ENCODE measurements around the gene LAMA3.

The LAMA3 gene

DNA sequence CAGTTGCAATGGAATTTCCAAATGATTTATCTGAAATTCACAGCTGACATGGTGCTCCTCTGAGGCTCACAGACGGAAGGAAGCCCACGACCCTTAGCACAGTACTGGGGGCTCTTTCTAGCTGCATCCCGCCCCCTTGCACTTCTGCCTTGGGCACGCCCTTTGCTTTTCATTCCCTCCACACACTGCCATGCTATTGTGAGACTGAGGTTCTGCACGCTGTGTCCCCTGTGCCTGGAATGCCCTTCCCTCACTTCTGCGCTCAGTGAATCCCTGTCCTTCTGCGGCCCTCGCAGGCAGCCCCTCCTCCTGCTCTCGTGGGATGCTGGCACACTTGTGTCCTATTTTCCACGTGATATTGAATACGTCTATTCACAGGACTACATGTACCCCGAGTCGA is 189.9 kb downstream of the LAMA3 start:
- H3K27ac ChIP-seq (ENCODE audit: low read length, poor library complexity, severe bottlenecking): no peak overlapping the region
- no peak for DNase-seq
- H3K36me3 ChIP-seq (ENCODE audit: control insufficient read depth in 1 of 2, insufficient read depth in 2 of 2, low read depth in 1 of 2, low read length in 2 of 2): peaks cover 3 to 35% of the 10 kb centered on the region in 2 experiments
- no peak overlapping the region for H2BK5ac ChIP-seq (ENCODE audit: low read depth, low read length, poor library complexity, severe bottlenecking)
- no peaks in the 10 kb centered on the region for H3K4me1 ChIP-seq (ENCODE audit: control insufficient read depth, insufficient read depth, low read depth, low read length)
- no peak overlapping the region for H2AFZ ChIP-seq (ENCODE audit: low read depth, low read length)
- WGBS: 85% methylated on average over 13 of the region's 13 CpGs
- no peak overlapping the region for H2BK12ac ChIP-seq (ENCODE audit: low read length in 2 of 2)
- H4K8ac ChIP-seq (ENCODE audit: low read length): no peak overlapping the region
- H2AK5ac ChIP-seq (ENCODE audit: low read length, severe bottlenecking): no peak overlapping the region
- H3K23ac ChIP-seq (ENCODE audit: low read length in 2 of 2): no peak overlapping the region
- H3K27me3 ChIP-seq (ENCODE audit: control insufficient read depth in 1 of 2, insufficient read depth in 1 of 2, low read length in 2 of 2): no peaks in the 10 kb centered on the region
- no peak overlapping the region for H3K9ac ChIP-seq (ENCODE audit: low read length)
- no peak overlapping the region for H4K91ac ChIP-seq (ENCODE audit: low read length)
- H3K79me1 ChIP-seq (replicated peaks; ENCODE audit: low read length, poor library complexity, severe bottlenecking): no peaks in the 10 kb centered on the region
- H3K18ac ChIP-seq (ENCODE audit: low read depth in 1 of 2, low read length in 2 of 2): no peak overlapping the region
- no peak overlapping the region for H2BK15ac ChIP-seq (ENCODE audit: low read depth, poor library complexity, severe bottlenecking)
- H3K9me3 ChIP-seq (ENCODE audit: control insufficient read depth, low read length): no peaks in the 10 kb centered on the region
- no peak overlapping the region for H3K4me2 ChIP-seq (ENCODE audit: low read length, poor library complexity, severe bottlenecking)
- H3K4ac ChIP-seq (ENCODE audit: low read depth in 1 of 2, low read length in 2 of 2): no peak overlapping the region
- no peak overlapping the region for H2BK120ac ChIP-seq (ENCODE audit: low read depth, low read length)
- H3K14ac ChIP-seq (ENCODE audit: low read length in 2 of 2): no peak overlapping the region
- no peak overlapping the region for H3K4me3 ChIP-seq (ENCODE audit: insufficient read depth in 1 of 2, low read depth in 1 of 2, low read length in 2 of 2)

DNA sequence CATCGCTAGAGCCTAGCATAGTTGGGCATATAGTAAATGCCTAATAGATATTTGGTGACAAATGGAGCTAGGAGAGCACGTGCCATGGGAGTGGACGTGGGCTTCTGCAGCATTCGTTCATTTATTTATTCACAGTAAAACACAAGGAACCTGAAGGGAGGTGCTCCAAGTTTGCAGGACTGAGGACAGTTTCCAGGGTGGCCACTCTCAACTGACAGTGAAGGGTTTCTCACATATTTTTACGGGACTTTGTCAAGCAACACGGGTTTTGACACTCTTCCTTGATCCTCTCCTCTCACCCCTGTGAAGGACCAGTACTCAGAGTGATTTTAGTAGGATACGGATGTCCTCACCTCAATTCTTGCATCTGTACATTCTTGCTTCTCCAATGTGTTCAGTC is 190.3 kb downstream of the LAMA3 start:
- H3K79me1 ChIP-seq (replicated peaks; ENCODE audit: low read length, poor library complexity, severe bottlenecking): no peaks in the 10 kb centered on the region
- H4K91ac ChIP-seq (ENCODE audit: low read length): no peak overlapping the region
- 87% methylated on average over 6 of the region's 7 CpGs for WGBS
- H2BK5ac ChIP-seq (ENCODE audit: low read depth, low read length, poor library complexity, severe bottlenecking): no peak overlapping the region
- H3K4ac ChIP-seq (ENCODE audit: low read depth in 1 of 2, low read length in 2 of 2): no peak overlapping the region
- no peak overlapping the region for H3K14ac ChIP-seq (ENCODE audit: low read length in 2 of 2)
- no peak overlapping the region for H4K8ac ChIP-seq (ENCODE audit: low read length)
- H2BK12ac ChIP-seq (ENCODE audit: low read length in 2 of 2): no peak overlapping the region
- no peak overlapping the region for H2AFZ ChIP-seq (ENCODE audit: low read depth, low read length)
- H2BK15ac ChIP-seq (ENCODE audit: low read depth, poor library complexity, severe bottlenecking): no peak overlapping the region
- no peak overlapping the region for H3K27ac ChIP-seq (ENCODE audit: low read length, poor library complexity, severe bottlenecking)
- H2BK120ac ChIP-seq (ENCODE audit: low read depth, low read length): no peak overlapping the region
- H3K4me1 ChIP-seq (ENCODE audit: control insufficient read depth, insufficient read depth, low read depth, low read length): peaks cover under 1% of the 10 kb centered on the region
- no peak overlapping the region for H3K18ac ChIP-seq (ENCODE audit: low read depth in 1 of 2, low read length in 2 of 2)
- H2AK5ac ChIP-seq (ENCODE audit: low read length, severe bottlenecking): no peak overlapping the region
- no peaks in the 10 kb centered on the region for H3K9me3 ChIP-seq (ENCODE audit: control insufficient read depth, low read length)
- no peak overlapping the region for H3K4me2 ChIP-seq (ENCODE audit: low read length, poor library complexity, severe bottlenecking)
- H3K23ac ChIP-seq (ENCODE audit: low read length in 2 of 2): no peak overlapping the region
- H3K4me3 ChIP-seq (ENCODE audit: insufficient read depth in 1 of 2, low read depth in 1 of 2, low read length in 2 of 2): no peak overlapping the region
- H3K36me3 ChIP-seq (ENCODE audit: control insufficient read depth in 1 of 2, insufficient read depth in 2 of 2, low read depth in 1 of 2, low read length in 2 of 2): peaks cover 3 to 35% of the 10 kb centered on the region in 2 experiments
- H3K9ac ChIP-seq (ENCODE audit: low read length): no peak overlapping the region
- H3K27me3 ChIP-seq (ENCODE audit: control insufficient read depth in 1 of 2, insufficient read depth in 1 of 2, low read length in 2 of 2): no peaks in the 10 kb centered on the region
- DNase-seq: no peak

DNA sequence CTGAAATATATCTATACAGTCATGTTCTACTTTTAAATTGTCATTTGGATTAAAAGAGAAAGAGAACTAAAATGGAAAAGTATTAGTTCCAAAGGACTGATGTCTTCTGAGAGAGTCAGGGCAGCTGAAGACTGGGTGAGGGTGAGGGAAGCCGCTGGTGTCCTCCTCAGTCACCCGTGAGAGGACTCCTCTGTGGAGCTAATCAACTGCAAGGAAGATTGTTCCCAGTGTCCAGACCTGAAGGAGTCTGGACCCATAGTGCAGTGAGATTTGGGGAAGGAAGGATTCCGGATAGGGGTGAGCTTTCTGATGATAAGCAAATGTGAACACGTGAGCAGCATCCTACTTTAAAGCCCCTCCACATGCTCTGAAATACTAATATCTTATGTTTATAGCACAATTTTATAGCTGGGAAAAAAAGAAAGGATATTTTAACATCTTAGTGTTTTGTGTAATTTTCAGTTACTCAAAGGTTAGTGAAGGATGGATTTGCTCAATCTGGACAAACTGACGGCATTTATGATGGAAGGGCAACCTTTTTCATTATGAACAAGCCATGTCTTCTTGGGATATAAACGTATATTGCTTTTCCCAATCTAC is 190.8 kb downstream of the LAMA3 start:
- DNase-seq: no peak
- Histone ChIP-seq H3K27me3 (ENCODE audit: control insufficient read depth in 1 of 2, insufficient read depth in 1 of 2, low read length in 2 of 2) (no peaks in the 10 kb centered on the region), H3K79me1 (replicated peaks; ENCODE audit: low read length, poor library complexity, severe bottlenecking) (no peaks in the 10 kb centered on the region), H4K8ac (ENCODE audit: low read length) (no peak overlapping the region), H2BK12ac (ENCODE audit: low read length in 2 of 2) (no peak overlapping the region), H3K9me3 (ENCODE audit: control insufficient read depth, low read length) (no peaks in the 10 kb centered on the region), H3K27ac (ENCODE audit: low read length, poor library complexity, severe bottlenecking) (no peak overlapping the region), H3K4ac (ENCODE audit: low read depth in 1 of 2, low read length in 2 of 2) (no peak overlapping the region), H3K4me2 (ENCODE audit: low read length, poor library complexity, severe bottlenecking) (no peak overlapping the region), H3K4me1 (ENCODE audit: control insufficient read depth, insufficient read depth, low read depth, low read length) (peaks cover 4% of the 10 kb centered on the region), H2BK15ac (ENCODE audit: low read depth, poor library complexity, severe bottlenecking) (no peak overlapping the region), H3K18ac (ENCODE audit: low read depth in 1 of 2, low read length in 2 of 2) (no peak overlapping the region), H2BK5ac (ENCODE audit: low read depth, low read length, poor library complexity, severe bottlenecking) (no peak overlapping the region), H3K36me3 (ENCODE audit: control insufficient read depth in 1 of 2, insufficient read depth in 2 of 2, low read depth in 1 of 2, low read length in 2 of 2) (peaks cover 3 to 35% of the 10 kb centered on the region in 2 experiments), H2BK120ac (ENCODE audit: low read depth, low read length) (no peak overlapping the region), H3K14ac (ENCODE audit: low read length in 2 of 2) (no peak overlapping the region), H2AFZ (ENCODE audit: low read depth, low read length) (no peak overlapping the region), H4K91ac (ENCODE audit: low read length) (no peak overlapping the region), H3K4me3 (ENCODE audit: insufficient read depth in 1 of 2, low read depth in 1 of 2, low read length in 2 of 2) (no peak overlapping the region), H2AK5ac (ENCODE audit: low read length, severe bottlenecking) (no peak overlapping the region), H3K9ac (ENCODE audit: low read length) (no peak overlapping the region), H3K23ac (ENCODE audit: low read length in 2 of 2) (no peak overlapping the region)
- WGBS: 88% methylated on average over 3 of the region's 6 CpGs

- no peak overlapping the region for H4K8ac ChIP-seq (ENCODE audit: low read length)
- no peaks in the 10 kb centered on the region for H3K79me1 ChIP-seq (replicated peaks; ENCODE audit: low read length, poor library complexity, severe bottlenecking)
- peaks cover 3 to 27% of the 10 kb centered on the region in 2 experiments for H3K36me3 ChIP-seq (ENCODE audit: control insufficient read depth in 1 of 2, insufficient read depth in 2 of 2, low read depth in 1 of 2, low read length in 2 of 2)
- H3K18ac ChIP-seq (ENCODE audit: low read depth in 1 of 2, low read length in 2 of 2): no peak overlapping the region
- no peak for DNase-seq
- no peak overlapping the region for H2BK12ac ChIP-seq (ENCODE audit: low read length in 2 of 2)
- no peak overlapping the region for H3K14ac ChIP-seq (ENCODE audit: low read length in 2 of 2)
- no peaks in the 10 kb centered on the region for H3K9me3 ChIP-seq (ENCODE audit: control insufficient read depth, low read length)
- no peak overlapping the region for H3K4me3 ChIP-seq (ENCODE audit: insufficient read depth in 1 of 2, low read depth in 1 of 2, low read length in 2 of 2)
- no CpG with 5 or more reads among the region's 2 CpGs for WGBS
- H3K4me2 ChIP-seq (ENCODE audit: low read length, poor library complexity, severe bottlenecking): no peak overlapping the region
- H3K27me3 ChIP-seq (ENCODE audit: control insufficient read depth in 1 of 2, insufficient read depth in 1 of 2, low read length in 2 of 2): no peaks in the 10 kb centered on the region
- H2AK5ac ChIP-seq (ENCODE audit: low read length, severe bottlenecking): no peak overlapping the region
- H3K4me1 ChIP-seq (ENCODE audit: control insufficient read depth, insufficient read depth, low read depth, low read length): peaks cover 4% of the 10 kb centered on the region
- no peak overlapping the region for H3K27ac ChIP-seq (ENCODE audit: low read length, poor library complexity, severe bottlenecking)
- H2BK5ac ChIP-seq (ENCODE audit: low read depth, low read length, poor library complexity, severe bottlenecking): no peak overlapping the region
- H2BK15ac ChIP-seq (ENCODE audit: low read depth, poor library complexity, severe bottlenecking): no peak overlapping the region
- H2AFZ ChIP-seq (ENCODE audit: low read depth, low read length): no peak overlapping the region
- no peak overlapping the region for H2BK120ac ChIP-seq (ENCODE audit: low read depth, low read length)
- H4K91ac ChIP-seq (ENCODE audit: low read length): no peak overlapping the region
- H3K4ac ChIP-seq (ENCODE audit: low read depth in 1 of 2, low read length in 2 of 2): no peak overlapping the region
- H3K9ac ChIP-seq (ENCODE audit: low read length): no peak overlapping the region
- H3K23ac ChIP-seq (ENCODE audit: low read length in 2 of 2): no peak overlapping the region
Observed at GRCh38 chr18:23880931-23881617, 191.8 kb downstream of the LAMA3 start.
